ENCODE data around the gene C6orf89. TPM values are rescaled to one million over a fixed set of nuclear protein-coding genes. Genes with fewer than 3 reads are reported as not detected.

C6orf89 gene
- total RNA-seq, 1 experiment from 2014 or later: 32.9 TPM

DNA sequence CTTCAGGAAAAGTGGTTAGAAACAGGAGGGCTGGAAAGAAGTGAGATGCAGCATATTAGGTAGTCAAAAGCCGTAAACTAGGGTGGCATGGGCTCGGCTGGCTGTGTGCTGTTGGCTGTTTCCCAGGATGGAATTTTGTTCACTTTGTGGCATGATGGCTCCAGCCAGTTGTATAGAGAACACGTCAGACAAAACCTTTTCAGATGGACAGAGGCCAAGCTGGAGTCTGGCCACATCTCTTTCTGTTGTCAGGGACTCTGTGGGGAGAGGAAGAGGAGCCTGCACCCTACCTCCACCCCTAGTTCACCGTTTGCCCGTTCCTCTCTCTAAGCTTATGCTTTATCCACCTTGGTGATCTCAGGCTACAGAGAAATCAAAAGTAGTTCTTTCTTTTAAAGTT lies 22.0 kb downstream of the C6orf89 start:
- no peaks in the 10 kb centered on the region for H3K27me3 ChIP-seq (ENCODE audit: insufficient read depth, low read length)
- TF ChIP-seq CBX3 (IDR thresholded peaks at IDR 0.05; ENCODE audit: low read depth): no peak
- TF ChIP-seq, protein P1, sequence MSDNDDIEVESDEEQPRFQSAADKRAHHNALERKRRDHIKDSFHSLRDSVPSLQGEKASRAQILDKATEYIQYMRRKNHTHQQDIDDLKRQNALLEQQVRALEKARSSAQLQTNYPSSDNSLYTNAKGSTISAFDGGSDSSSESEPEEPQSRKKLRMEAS (IDR thresholded peaks at IDR 0.05): no peak
- TF ChIP-seq SIN3A (IDR thresholded peaks at IDR 0.05; ENCODE audit: low read depth): no peak
- no peak for TF ChIP-seq JUND (IDR thresholded peaks at IDR 0.05)
- TF ChIP-seq TCF7L2 (IDR thresholded peaks at IDR 0.05; ENCODE audit: borderline replicate concordance, extremely low read depth, insufficient read depth, insufficient read length): no peak
- TF ChIP-seq FOSL1 (IDR thresholded peaks at IDR 0.05; ENCODE audit: low read depth): no peak
- TF ChIP-seq ELF1 (IDR thresholded peaks at IDR 0.05; ENCODE audit: borderline replicate concordance, low read depth): no peak
- TF ChIP-seq SRF (IDR thresholded peaks at IDR 0.05; ENCODE audit: low read depth): no peak
- TF ChIP-seq EZH2 (IDR thresholded peaks at IDR 0.05): no peak
- TF ChIP-seq EGR1 (IDR thresholded peaks at IDR 0.05; ENCODE audit: low read depth): no peak
- no peak for TF ChIP-seq POLR2AphosphoS5 (IDR thresholded peaks at IDR 0.05; ENCODE audit: low read depth, low read length)
- no peak for TF ChIP-seq ZNF274 (IDR thresholded peaks at IDR 0.05; ENCODE audit: low read depth, low read length)
- TF ChIP-seq SP1 (IDR thresholded peaks at IDR 0.05; ENCODE audit: low read depth): no peak
- H4K20me1 ChIP-seq (ENCODE audit: insufficient read depth): no peaks in the 10 kb centered on the region
- H2AFZ ChIP-seq (ENCODE audit: low read depth, low read length, poor library complexity, severe bottlenecking): no peak overlapping the region
- CTCF ChIA-PET: no interaction called here
- no peak overlapping the region for H3K9ac ChIP-seq (ENCODE audit: low read length)
- RAD21 ChIA-PET (ENCODE audit: low non-redundant PET in 1 of 2, low total read pairs in 2 of 2, uncharacterized antibody in 2 of 2, unreplicated experiment in 2 of 2): no interaction called here
- H3K27ac ChIP-seq (ENCODE audit: low read depth, low read length): no peak overlapping the region
- no TSS peak for BruUV-seq (replicated peaks)
- H3K4me2 ChIP-seq (ENCODE audit: low read length): no peak overlapping the region
- peaks cover 2 to 6% of the 10 kb centered on the region in 2 experiments; a peak in 2 of 4 replicates for H3K36me3 ChIP-seq (ENCODE audit: control insufficient read depth in 1 of 2, insufficient read depth in 2 of 2, low read length in 2 of 2)
- H3K79me2 ChIP-seq (ENCODE audit: insufficient read depth, low read length): no peaks in the 10 kb centered on the region
- no peaks in the 10 kb centered on the region for H3K9me3 ChIP-seq (ENCODE audit: control insufficient read depth in 1 of 2, insufficient read depth in 1 of 2, low read depth in 1 of 2, low read length in 2 of 2)
- DNase-seq (ENCODE audit: low read depth, low spot score): no peak
- H3K4me3 ChIP-seq (replicated peaks in 1 of 2; ENCODE audit: low read depth in 1 of 2, low read length in 2 of 2): no peak overlapping the region
- intact Hi-C loops (cut with micrococcal nuclease): no loop called here
- H3K9me2 ChIP-seq (ENCODE audit: insufficient read depth): no peaks in the 10 kb centered on the region
- no peak for ATAC-seq
- POLR2A ChIA-PET: no interaction called here
- peaks cover 6 to 9% of the 10 kb centered on the region in 2 experiments for H3K4me1 ChIP-seq (ENCODE audit: control insufficient read depth in 1 of 2, insufficient read depth in 2 of 2, low read length in 2 of 2)

DNA sequence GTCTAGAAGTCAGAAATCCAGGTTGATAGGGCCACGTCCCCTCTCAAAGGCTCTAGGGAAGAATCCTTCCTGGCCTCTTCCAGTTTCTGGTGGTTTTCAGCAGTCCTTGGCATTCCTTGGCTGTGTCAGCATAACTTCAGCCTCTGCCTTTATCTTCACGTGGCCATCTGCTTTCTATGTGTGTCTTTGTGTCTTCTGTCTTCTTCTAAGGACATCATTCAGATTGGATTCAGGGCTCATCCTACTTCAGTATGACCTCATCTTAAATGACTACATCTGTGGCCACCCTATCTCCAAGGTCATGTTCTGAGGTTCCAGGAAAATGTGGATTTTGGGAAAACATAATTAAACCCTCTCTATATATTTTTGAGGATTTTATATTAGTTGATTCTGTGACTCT lies 23.0 kb downstream of the C6orf89 start:
- H3K4me2 ChIP-seq (ENCODE audit: low read length): no peak overlapping the region
- no peaks in the 10 kb centered on the region for H4K20me1 ChIP-seq (ENCODE audit: insufficient read depth)
- H3K79me2 ChIP-seq (ENCODE audit: insufficient read depth, low read length): no peaks in the 10 kb centered on the region
- CTCF ChIA-PET: no interaction called here
- H3K36me3 ChIP-seq (ENCODE audit: control insufficient read depth in 1 of 2, insufficient read depth in 2 of 2, low read length in 2 of 2): 0 out of 4 replicates have a peak, but pooled peaks cover 0 to 3% of the 10 kb centered on the region in 2 experiments
- H3K27me3 ChIP-seq (ENCODE audit: insufficient read depth, low read length): no peaks in the 10 kb centered on the region
- no peak for ATAC-seq
- intact Hi-C loops (cut with micrococcal nuclease): no loop called here
- H3K4me3 ChIP-seq (replicated peaks in 1 of 2; ENCODE audit: low read depth in 1 of 2, low read length in 2 of 2): no peak overlapping the region
- POLR2A ChIA-PET: no interaction called here
- H2AFZ ChIP-seq (ENCODE audit: low read depth, low read length, poor library complexity, severe bottlenecking): no peak overlapping the region
- H3K4me1 ChIP-seq (ENCODE audit: control insufficient read depth in 1 of 2, insufficient read depth in 2 of 2, low read length in 2 of 2): peaks cover 16 to 19% of the 10 kb centered on the region in 2 experiments
- H3K9me3 ChIP-seq (ENCODE audit: control insufficient read depth in 1 of 2, insufficient read depth in 1 of 2, low read depth in 1 of 2, low read length in 2 of 2): no peaks in the 10 kb centered on the region
- RAD21 ChIA-PET (ENCODE audit: low non-redundant PET in 1 of 2, low total read pairs in 2 of 2, uncharacterized antibody in 2 of 2, unreplicated experiment in 2 of 2): interaction anchor here in 1 of 2 experiments (0.7 kb wide), 1 partner anchor 21 kb away, joined by 5 read pairs; no protein-coding TSS in a partner anchor
- no peak for TF ChIP-seq ZNF274 (IDR thresholded peaks at IDR 0.05; ENCODE audit: low read depth, low read length)
- TF ChIP-seq JUND (IDR thresholded peaks at IDR 0.05): no peak
- no peak for TF ChIP-seq SIN3A (IDR thresholded peaks at IDR 0.05; ENCODE audit: low read depth)
- TF ChIP-seq, protein P2, sequence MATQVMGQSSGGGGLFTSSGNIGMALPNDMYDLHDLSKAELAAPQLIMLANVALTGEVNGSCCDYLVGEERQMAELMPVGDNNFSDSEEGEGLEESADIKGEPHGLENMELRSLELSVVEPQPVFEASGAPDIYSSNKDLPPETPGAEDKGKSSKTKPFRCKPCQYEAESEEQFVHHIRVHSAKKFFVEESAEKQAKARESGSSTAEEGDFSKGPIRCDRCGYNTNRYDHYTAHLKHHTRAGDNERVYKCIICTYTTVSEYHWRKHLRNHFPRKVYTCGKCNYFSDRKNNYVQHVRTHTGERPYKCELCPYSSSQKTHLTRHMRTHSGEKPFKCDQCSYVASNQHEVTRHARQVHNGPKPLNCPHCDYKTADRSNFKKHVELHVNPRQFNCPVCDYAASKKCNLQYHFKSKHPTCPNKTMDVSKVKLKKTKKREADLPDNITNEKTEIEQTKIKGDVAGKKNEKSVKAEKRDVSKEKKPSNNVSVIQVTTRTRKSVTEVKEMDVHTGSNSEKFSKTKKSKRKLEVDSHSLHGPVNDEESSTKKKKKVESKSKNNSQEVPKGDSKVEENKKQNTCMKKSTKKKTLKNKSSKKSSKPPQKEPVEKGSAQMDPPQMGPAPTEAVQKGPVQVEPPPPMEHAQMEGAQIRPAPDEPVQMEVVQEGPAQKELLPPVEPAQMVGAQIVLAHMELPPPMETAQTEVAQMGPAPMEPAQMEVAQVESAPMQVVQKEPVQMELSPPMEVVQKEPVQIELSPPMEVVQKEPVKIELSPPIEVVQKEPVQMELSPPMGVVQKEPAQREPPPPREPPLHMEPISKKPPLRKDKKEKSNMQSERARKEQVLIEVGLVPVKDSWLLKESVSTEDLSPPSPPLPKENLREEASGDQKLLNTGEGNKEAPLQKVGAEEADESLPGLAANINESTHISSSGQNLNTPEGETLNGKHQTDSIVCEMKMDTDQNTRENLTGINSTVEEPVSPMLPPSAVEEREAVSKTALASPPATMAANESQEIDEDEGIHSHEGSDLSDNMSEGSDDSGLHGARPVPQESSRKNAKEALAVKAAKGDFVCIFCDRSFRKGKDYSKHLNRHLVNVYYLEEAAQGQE (IDR thresholded peaks at IDR 0.05; ENCODE audit: low read depth): no peak
- no peak for TF ChIP-seq SP1 (IDR thresholded peaks at IDR 0.05; ENCODE audit: low read depth)
- TF ChIP-seq, protein P3, sequence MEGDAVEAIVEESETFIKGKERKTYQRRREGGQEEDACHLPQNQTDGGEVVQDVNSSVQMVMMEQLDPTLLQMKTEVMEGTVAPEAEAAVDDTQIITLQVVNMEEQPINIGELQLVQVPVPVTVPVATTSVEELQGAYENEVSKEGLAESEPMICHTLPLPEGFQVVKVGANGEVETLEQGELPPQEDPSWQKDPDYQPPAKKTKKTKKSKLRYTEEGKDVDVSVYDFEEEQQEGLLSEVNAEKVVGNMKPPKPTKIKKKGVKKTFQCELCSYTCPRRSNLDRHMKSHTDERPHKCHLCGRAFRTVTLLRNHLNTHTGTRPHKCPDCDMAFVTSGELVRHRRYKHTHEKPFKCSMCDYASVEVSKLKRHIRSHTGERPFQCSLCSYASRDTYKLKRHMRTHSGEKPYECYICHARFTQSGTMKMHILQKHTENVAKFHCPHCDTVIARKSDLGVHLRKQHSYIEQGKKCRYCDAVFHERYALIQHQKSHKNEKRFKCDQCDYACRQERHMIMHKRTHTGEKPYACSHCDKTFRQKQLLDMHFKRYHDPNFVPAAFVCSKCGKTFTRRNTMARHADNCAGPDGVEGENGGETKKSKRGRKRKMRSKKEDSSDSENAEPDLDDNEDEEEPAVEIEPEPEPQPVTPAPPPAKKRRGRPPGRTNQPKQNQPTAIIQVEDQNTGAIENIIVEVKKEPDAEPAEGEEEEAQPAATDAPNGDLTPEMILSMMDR (IDR thresholded peaks at IDR 0.05 in 2 of 3, conservative IDR thresholded peaks at IDR 0.05 in 1 of 3; ENCODE audit: borderline replicate concordance in 1 of 3, insufficient read depth in 1 of 3, low read depth in 2 of 3, low read length in 2 of 3): no peak
- TF ChIP-seq POLR2A (IDR thresholded peaks at IDR 0.05; ENCODE audit: borderline replicate concordance, extremely low read depth, insufficient read depth, insufficient read length): no peak
- no peak for DNase-seq (ENCODE audit: low read depth, low spot score)
- BruUV-seq (replicated peaks): no TSS peak
- H3K27ac ChIP-seq (ENCODE audit: low read depth, low read length): no peak overlapping the region
- H3K9ac ChIP-seq (ENCODE audit: low read length): no peak overlapping the region
- no peaks in the 10 kb centered on the region for H3K9me2 ChIP-seq (ENCODE audit: insufficient read depth)

Measured in HCT116 (cell line).